Endothelial cell (in vitro differentiated cells): ENCODE results near the gene PLXNB1. TPM values are rescaled to one million over a fixed set of nuclear protein-coding genes. Genes with fewer than 3 reads are reported as not detected.
"Not testable (repeated sequence)": the region's sequence is repeated elsewhere in the genome, so short reads cannot be mapped to it uniquely, and the experiment has no call there.

ENCODE experiments used
- DNase-seq: peaks from one replicate; pipeline ENCODE4 v3.0.0; 2021; ENCODE audit warnings: low spot score
- H3K27ac Mint-ChIP-seq: one replicate; pipeline ENCODE4 v1.8.0; 2021; ENCODE audit warnings: mixed read lengths, inconsistent platforms; ENCODE audit not compliant: unreplicated experiment
- H3K27me3 Mint-ChIP-seq: one replicate; pipeline ENCODE4 v1.8.0; 2021; ENCODE audit warnings: mild to moderate bottlenecking, moderate library complexity, mixed read lengths, inconsistent platforms; ENCODE audit not compliant: unreplicated experiment
- H3K36me3 Mint-ChIP-seq: one replicate; pipeline ENCODE4 v1.8.0; 2021; ENCODE audit warnings: mild to moderate bottlenecking, low read depth, mixed read lengths, inconsistent platforms; ENCODE audit not compliant: unreplicated experiment
- H3K4me1 Mint-ChIP-seq: one replicate; pipeline ENCODE4 v1.8.0; 2021; ENCODE audit warnings: mild to moderate bottlenecking, mixed read lengths, inconsistent platforms; ENCODE audit not compliant: unreplicated experiment
- H3K4me3 Mint-ChIP-seq: one replicate; pipeline ENCODE4 v1.8.0; 2021; ENCODE audit warnings: mild to moderate bottlenecking, mixed read lengths, inconsistent platforms; ENCODE audit not compliant: unreplicated experiment
- H3K9me3 Mint-ChIP-seq: one replicate; pipeline ENCODE4 v1.8.0; 2021; ENCODE audit warnings: mixed read lengths, inconsistent platforms; ENCODE audit not compliant: unreplicated experiment
- total RNA-seq: library from RNA; stranded (reverse); fragmentation: NEBNext Ultra II Directional; extraction: Animal tissue kit (Norgen Biotek cat#: 25700); gene quantifications from one replicate; pipeline ENCODE4 v1.2.1, GENCODE V29; 2021; ENCODE audit not compliant: unreplicated experiment
- TF ChIP-seq, protein P1 (sequence below): fragments of 200-600 bp; sonication (generic); IDR thresholded peaks from one replicate; pipeline ENCODE4 v1.5.0; 2021; ENCODE audit warnings: antibody characterized with exemption; ENCODE audit not compliant: unreplicated experiment

The PLXNB1 gene
- total RNA-seq, 1 donor from 2014 or later: 68.7 TPM

DNA sequence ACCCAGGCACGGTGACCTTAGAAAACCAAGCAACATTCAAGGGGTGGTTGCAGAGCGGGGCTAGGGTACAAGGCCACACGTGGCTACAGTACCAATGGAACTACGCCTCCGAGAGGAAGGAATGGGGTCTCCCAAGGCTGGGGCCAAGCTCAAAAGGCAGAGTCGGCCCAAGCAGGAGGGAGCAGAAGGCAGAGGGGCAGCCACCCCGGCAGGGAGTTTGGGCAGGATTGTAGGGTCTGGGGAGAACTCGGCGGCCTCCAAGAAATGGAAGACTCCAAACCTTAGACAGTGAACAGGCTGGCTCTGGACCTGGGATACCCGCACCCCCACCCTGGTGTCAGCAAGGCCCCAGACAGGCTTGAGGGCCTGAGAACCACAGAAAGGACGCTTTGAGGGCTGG lies 45.3 kb upstream of the PLXNB1 start:
- no peak overlapping the region for H3K4me3 Mint-ChIP-seq
- H3K27ac Mint-ChIP-seq: no peak overlapping the region

DNA sequence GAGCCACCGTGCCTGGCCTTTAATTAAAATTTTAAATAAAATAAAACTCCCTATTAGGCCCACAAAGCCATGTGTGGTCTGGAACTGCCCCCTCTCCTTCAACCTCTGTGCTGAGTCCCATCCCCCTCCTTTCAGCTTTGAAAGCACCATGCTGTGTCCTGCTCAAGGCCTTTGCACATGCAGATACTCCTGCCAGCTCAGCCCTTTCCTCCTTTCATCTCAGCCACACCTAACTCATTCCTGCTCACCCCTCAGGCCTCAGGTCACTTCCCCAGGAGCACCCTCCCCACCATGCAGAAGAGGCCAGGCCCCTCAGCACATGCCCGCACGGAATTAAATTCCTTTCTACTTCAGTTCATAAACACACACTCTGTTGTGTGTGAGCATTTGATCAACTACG lies 44.7 kb upstream of the PLXNB1 start:
- peaks cover 28% of the 10 kb centered on the region for H3K36me3 Mint-ChIP-seq
- H3K27ac Mint-ChIP-seq: no peak overlapping the region
- no peak for DNase-seq
- H3K27me3 Mint-ChIP-seq: peaks cover 13% of the 10 kb centered on the region
- H3K4me3 Mint-ChIP-seq: no peak overlapping the region
- peaks cover 11% of the 10 kb centered on the region for H3K4me1 Mint-ChIP-seq
- TF ChIP-seq, protein P1, sequence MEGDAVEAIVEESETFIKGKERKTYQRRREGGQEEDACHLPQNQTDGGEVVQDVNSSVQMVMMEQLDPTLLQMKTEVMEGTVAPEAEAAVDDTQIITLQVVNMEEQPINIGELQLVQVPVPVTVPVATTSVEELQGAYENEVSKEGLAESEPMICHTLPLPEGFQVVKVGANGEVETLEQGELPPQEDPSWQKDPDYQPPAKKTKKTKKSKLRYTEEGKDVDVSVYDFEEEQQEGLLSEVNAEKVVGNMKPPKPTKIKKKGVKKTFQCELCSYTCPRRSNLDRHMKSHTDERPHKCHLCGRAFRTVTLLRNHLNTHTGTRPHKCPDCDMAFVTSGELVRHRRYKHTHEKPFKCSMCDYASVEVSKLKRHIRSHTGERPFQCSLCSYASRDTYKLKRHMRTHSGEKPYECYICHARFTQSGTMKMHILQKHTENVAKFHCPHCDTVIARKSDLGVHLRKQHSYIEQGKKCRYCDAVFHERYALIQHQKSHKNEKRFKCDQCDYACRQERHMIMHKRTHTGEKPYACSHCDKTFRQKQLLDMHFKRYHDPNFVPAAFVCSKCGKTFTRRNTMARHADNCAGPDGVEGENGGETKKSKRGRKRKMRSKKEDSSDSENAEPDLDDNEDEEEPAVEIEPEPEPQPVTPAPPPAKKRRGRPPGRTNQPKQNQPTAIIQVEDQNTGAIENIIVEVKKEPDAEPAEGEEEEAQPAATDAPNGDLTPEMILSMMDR: no peak
- H3K9me3 Mint-ChIP-seq: no peaks in the 10 kb centered on the region

More for the DNA sequence above, 45.3 kb upstream of the PLXNB1 start:
- Mint-ChIP-seq H3K9me3 (no peaks in the 10 kb centered on the region), H3K27me3 (peaks cover 13% of the 10 kb centered on the region), H3K36me3 (peaks cover 25% of the 10 kb centered on the region), H3K4me1 (peaks cover 9% of the 10 kb centered on the region)
- TF ChIP-seq, protein P1: no peak
- no peak for DNase-seq

DNA sequence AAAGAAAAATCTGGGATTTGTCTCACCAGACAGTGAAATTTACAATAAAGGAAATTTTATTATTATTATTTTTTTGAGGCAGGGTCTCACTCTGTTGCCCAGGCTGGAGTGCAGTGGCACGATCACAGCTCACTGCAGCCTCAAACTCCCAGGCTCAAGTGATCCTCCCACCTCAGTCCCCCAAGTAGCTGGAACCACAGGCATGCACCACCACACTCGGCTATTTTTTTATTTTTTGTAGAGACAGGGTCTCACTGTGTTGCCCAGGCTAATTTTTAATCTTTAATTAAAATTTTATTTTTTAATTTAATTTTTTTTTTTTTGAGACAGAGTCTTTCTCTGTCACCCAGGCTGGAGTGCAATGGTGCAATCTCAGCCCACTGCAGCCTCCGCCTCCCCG lies 44.1 kb upstream of the PLXNB1 start:
- DNase-seq, H3K9me3 Mint-ChIP-seq, H3K27ac Mint-ChIP-seq: not testable (repeated sequence)
- H3K4me1 Mint-ChIP-seq: peaks cover 13% of the 10 kb centered on the region
- H3K27me3 Mint-ChIP-seq: peaks cover 13% of the 10 kb centered on the region
- H3K36me3 Mint-ChIP-seq: peaks cover 31% of the 10 kb centered on the region
- peak overlapping the region; percentile 99 for H3K4me3 Mint-ChIP-seq

DNA sequence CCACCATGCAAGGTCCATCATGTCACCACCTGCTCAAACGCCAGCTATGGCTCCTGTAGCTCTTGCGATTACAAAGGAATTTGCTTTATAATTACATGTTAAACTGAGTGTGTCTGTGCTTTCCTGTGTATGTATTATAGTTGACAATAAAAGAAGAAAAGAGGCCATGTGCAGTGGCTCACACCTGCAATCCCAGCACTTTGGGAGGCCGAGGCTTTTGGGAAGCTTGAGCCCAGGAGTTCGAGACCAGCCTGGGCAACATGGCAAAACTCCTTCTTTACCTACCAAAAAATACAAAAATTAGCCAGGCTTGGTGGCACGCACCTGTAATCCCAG lies 43.7 kb upstream of the PLXNB1 start:
- Mint-ChIP-seq H3K4me3 (peak overlapping the region; percentile 99), H3K27me3 (peaks cover 12% of the 10 kb centered on the region), H3K27ac (peak overlapping the region; percentile 100), H3K4me1 (peaks cover 13% of the 10 kb centered on the region), H3K36me3 (peaks cover 34% of the 10 kb centered on the region), H3K9me3 (no peaks in the 10 kb centered on the region)
- TF ChIP-seq, protein P1: no peak
- no peak for DNase-seq

DNA sequence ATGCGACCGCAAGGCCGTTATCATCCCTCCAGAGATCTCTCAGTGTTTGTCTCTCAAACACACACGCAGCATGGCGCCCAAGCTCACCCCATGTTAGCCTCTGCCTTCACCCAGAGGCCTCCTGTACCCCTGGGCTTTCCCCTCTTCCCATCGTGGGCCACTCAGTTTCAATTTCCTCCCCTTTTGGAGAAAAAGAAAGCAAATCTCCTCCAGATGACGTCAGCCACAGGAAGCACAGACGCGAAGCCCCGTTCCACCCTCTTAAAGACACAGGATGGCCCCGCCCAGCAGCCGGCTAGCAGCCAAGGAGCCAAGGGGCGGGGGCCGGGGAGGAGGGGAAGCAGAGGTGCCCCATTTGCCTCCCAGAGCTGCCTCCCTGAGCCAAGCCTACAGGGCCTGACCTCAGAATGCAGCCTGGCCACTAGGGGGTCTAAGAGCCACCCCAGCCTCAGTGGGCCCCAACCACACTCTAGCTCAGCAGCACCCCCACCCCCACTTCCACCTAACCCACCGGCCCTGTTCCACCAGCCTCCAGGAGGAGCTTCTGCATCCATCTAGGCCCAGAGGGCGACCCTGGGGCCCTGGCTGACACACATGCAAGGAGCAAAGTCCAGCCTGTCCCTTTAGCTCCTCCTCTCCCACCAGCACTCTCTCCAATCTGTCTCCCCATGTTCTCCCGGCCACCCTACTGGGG lies 43.2 kb upstream of the PLXNB1 start:
- H3K27me3 Mint-ChIP-seq: peaks cover 12% of the 10 kb centered on the region
- H3K4me3 Mint-ChIP-seq: peak overlapping the region; percentile 99
- H3K4me1 Mint-ChIP-seq: peaks cover 14% of the 10 kb centered on the region
- TF ChIP-seq, protein P1: peak; percentile 46
- peak overlapping the region; percentile 100 for H3K27ac Mint-ChIP-seq
- H3K9me3 Mint-ChIP-seq: no peaks in the 10 kb centered on the region
- peak; percentile 92 for DNase-seq
- peaks cover 36% of the 10 kb centered on the region for H3K36me3 Mint-ChIP-seq
